Muscle layer of duodenum (tissue), 2 donors: Measurements from ENCODE around the gene SLC40A1.

Experiments
- H3K27ac ChIP-seq: one replicate; pipeline ENCODE4 v1.7.0; 2013; ENCODE audit warnings: mild to moderate bottlenecking, low read length
- H3K27me3 ChIP-seq: one replicate; pipeline ENCODE4 v1.7.0; 2013; ENCODE audit warnings: low read depth, mild to moderate bottlenecking, control low read depth, low read length
- H3K36me3 ChIP-seq, 2 donors: one replicate each; pipeline ENCODE4 v1.7.0; 2013; ENCODE audit warnings: low read length in 2 of 2, control low read depth in 1 of 2, mild to moderate bottlenecking in 1 of 2; ENCODE audit not compliant: insufficient read depth in 2 of 2, control insufficient read depth in 1 of 2
- H3K4me1 ChIP-seq, 2 donors: one replicate each; pipeline ENCODE4 v1.7.0; 2013; ENCODE audit warnings: low read length in 2 of 2, mild to moderate bottlenecking in 2 of 2, control low read depth in 1 of 2, moderate library complexity in 1 of 2; ENCODE audit not compliant: insufficient read depth in 2 of 2, control insufficient read depth in 1 of 2
- H3K4me3 ChIP-seq, 2 donors: one replicate each; pipeline ENCODE4 v1.7.0; 2013; ENCODE audit warnings: low read length in 2 of 2, low read depth in 1 of 2, mild to moderate bottlenecking in 1 of 2
- H3K9me3 ChIP-seq, 2 donors: one replicate each; pipeline ENCODE4 v1.7.0; 2013; ENCODE audit warnings: low read length in 2 of 2, control low read depth in 1 of 2, mild to moderate bottlenecking in 1 of 2; ENCODE audit not compliant: control insufficient read depth in 1 of 2
- donor health status: healthy.

Gene SLC40A1

DNA sequence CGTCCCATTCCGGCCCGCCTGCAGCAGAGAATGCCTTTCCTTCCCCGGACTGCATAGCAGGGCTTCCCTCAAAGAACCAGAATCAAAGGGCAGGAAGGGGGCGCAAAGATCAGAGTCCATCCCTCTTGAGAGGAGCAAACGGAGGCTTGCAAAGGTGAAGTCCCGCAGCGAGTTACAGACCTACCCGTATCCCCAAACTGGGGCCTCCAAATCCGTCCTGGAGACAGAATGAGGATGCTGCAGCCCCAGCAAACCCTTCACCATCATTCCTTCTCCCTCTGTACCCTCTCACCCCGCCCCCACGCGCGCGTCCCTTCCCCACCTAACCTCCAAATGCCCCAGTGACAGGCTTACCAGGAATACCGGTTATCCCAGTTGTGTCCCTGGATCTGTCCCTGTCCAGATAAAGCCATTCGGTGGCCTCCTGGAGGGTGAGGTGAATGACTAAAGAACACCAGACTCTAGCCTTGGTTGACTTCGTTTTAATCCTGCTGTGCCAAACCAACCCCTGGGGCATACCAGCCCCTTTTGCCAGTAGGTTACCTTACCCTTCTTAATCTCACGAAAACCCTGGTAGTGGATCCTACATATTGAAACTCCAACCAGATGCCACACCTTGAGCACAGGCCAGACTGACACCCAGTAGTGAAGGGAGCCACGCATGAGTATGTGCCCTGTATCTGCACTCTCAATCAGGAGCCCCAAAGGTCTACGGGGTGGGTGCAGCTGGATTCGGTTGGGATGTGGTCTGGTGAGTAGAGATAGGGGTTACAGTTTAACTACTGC lies 961 bp upstream of the SLC40A1 start:
- H3K27me3 ChIP-seq, result no peaks in the 10 kb centered on the region
- no peaks in the 10 kb centered on the region for H3K36me3 ChIP-seq
- H3K4me1 ChIP-seq, result peaks cover 4 to 29% of the 10 kb centered on the region in 2 donors
- H3K27ac ChIP-seq, result peak overlapping the region; percentile 52
- peak overlapping the region; percentile 48 to 81 for H3K4me3 ChIP-seq
- no peaks in the 10 kb centered on the region for H3K9me3 ChIP-seq

DNA sequence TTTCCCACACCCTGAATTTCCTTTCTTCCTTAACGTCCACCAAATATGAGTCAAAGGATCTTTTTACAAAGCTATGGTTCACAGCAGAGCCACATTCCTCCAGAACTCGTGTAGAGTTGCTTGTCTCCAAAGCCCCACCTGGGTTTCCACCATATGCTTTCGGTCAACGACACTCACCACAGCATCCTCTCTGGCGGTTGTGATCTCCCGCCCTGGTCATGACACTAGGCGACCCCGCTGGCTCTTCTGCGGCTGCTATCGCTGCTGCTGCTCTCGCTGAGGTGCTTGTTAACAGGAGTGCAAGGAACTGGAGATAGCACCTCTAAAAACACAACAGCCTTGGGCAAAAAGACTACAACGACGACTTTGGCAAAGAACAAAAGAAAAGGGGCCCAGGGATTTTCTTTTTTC lies 340 bp downstream of the SLC40A1 start:
- H3K36me3 ChIP-seq, result no peaks in the 10 kb centered on the region
- H3K9me3 ChIP-seq, result no peaks in the 10 kb centered on the region
- H3K27ac ChIP-seq, result peak overlapping the region; percentile 95
- peaks cover 4 to 29% of the 10 kb centered on the region in 2 donors for H3K4me1 ChIP-seq
- H3K27me3 ChIP-seq, result no peaks in the 10 kb centered on the region
- H3K4me3 ChIP-seq, result peak overlapping the region; percentile 81 to 97

DNA sequence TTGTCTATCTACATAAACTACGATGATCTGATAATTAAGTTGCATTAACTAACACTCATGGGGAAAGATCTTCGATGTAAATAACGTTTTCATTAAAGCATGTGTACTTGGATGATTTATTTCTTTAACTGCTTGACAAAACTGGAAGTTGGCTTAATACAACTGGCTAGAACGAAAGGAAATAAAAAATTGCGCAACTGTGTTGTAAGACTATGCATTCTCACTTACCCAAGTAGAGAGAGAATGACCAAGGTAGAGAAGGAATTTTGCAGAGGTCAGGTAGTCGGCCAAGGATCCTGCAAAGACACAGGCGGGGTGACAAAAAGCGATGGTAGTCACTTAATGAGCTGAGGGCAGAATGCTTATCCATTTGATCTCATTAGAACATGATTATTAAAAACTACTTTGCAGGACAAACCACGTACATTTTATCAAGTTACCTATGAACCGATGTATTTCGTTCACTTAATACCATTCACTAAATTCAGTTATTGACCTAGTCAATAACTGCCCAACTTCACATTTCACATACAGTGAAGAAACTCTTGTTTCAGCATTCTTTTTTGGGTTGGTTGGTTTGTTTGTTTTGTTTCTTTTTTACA lies 900 bp downstream of the SLC40A1 start:
- Histone ChIP-seq H3K4me3 (peak overlapping the region; percentile 81 to 97), H3K4me1 (peaks cover 9 to 29% of the 10 kb centered on the region in 2 donors), H3K27me3 (no peaks in the 10 kb centered on the region), H3K27ac (peak overlapping the region; percentile 95), H3K9me3 (no peaks in the 10 kb centered on the region), H3K36me3 (peaks cover 0 to 3% of the 10 kb centered on the region in 2 donors)

DNA sequence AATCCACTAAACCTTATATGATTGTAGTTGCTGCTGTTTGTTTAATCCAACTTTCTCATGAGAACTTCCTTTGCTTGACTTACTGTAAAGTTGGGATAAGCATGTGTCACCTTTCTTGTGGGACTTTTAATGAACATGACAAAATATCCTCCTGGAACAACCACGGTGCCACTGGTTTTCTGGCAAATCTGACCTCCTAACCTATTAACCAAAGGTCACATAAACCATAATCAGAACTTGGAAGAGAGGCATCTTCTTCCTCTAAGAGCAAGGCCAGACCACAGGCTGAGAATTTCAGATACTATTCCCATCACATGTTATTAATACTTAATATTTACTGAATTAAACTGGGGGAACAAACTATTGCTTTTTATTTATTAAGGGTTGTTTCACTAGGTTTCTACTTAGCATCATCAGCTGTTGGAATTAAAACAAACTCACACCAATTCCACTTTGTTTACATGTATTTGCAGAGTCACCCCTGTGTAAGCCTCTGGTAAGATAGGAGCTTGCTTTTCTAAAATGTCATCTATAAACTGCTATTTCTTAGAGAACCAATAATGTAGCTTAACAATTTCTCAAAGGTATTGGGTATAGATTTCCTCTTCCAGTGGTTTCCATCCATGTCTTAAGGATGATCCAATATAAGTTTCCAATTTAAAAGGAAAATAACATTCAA lies 2.2 kb downstream of the SLC40A1 start:
- H3K4me3 ChIP-seq, result peak overlapping the region; percentile 81 to 97
- peaks cover 8 to 9% of the 10 kb centered on the region in 2 donors for H3K36me3 ChIP-seq
- peak overlapping the region; percentile 95 for H3K27ac ChIP-seq
- H3K4me1 ChIP-seq, result peaks cover 9 to 34% of the 10 kb centered on the region in 2 donors
- H3K9me3 ChIP-seq, result no peaks in the 10 kb centered on the region
- no peaks in the 10 kb centered on the region for H3K27me3 ChIP-seq

DNA sequence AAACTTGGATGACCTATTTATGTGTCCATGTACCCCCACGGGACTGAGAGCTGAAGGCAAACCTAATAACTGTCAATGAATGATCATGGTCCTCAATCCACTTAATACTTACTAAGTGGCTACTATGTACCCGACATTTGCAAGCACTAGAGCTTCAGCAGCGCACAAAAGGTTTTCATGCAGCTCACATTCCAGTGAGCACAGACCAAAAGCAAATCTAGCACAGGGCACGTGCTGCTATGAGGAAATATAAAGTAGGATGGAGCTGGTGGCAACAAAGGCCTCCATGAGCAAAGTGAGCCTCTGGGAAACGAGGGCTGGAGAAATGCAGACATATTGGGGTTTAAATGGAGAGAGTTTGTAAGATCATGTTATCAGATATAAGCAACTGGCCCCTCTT lies 3.5 kb downstream of the SLC40A1 start:
- Histone ChIP-seq H3K36me3 (peaks cover 18 to 20% of the 10 kb centered on the region in 2 donors), H3K9me3 (no peaks in the 10 kb centered on the region), H3K27me3 (no peaks in the 10 kb centered on the region), H3K4me3 (peak overlapping the region; percentile 30 to 81), H3K27ac (peak overlapping the region; percentile 21), H3K4me1 (peaks cover 9 to 36% of the 10 kb centered on the region in 2 donors)

DNA sequence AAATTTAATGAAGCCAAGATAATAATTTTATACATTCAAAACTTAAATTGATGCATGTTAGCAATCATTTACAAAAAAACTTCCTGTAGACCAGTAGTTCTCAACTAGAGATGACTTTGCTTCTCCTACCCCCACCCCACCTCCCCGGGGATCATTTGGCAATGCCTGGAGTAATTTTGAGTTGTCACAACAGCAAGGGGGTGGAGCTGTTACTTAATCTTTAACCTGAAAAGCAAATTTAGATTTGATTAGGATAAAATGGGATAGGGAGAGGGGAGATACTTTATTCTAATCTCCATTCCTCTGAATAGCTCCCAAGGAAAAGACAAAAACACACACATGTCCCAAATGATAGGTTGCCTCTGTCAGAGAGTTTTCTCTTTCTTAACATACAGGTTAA lies 4.2 kb downstream of the SLC40A1 start:
- Histone ChIP-seq H3K27ac (peak overlapping the region; percentile 34), H3K27me3 (no peaks in the 10 kb centered on the region), H3K9me3 (no peaks in the 10 kb centered on the region), H3K4me3 (peak overlapping the region; percentile 24 to 30), H3K36me3 (peaks cover 22 to 24% of the 10 kb centered on the region in 2 donors), H3K4me1 (peaks cover 4 to 29% of the 10 kb centered on the region in 2 donors)

DNA sequence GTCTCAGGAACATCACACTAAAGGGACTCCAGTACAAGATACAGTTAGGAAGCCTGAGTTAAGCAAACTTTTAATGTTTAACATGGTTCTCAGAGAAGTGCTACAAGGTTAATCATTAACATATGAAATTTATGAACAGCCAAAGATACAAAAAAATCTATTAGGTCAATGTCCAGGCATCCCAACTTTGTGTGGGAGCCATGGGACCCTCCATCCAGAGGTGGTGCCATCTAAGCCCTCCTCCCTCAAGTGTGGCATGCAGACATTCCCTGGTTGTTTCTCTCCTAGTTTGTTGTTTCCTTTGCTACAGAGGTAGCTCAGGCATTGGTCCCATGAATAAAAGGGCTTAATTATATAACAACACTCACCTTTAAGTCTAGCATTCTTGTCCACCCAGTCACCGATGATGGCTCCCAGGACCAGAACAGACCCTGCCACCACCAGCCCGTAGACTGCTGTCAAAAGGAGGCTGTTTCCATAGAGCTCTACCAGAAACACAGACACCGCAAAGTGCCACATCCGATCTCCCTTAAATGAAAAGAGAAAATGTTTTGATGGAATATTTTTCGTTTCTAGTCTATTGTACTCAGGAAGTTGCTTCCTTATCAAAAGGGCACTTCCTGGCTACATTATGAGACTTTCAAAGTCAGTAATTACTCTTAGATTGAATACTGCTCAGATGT lies 5.7 kb downstream of the SLC40A1 start:
- peak overlapping the region in 1 of 2 donors; percentile 30 for H3K4me3 ChIP-seq
- H3K27ac ChIP-seq, result peak overlapping the region; percentile 34
- peaks cover 22 to 26% of the 10 kb centered on the region in 2 donors for H3K36me3 ChIP-seq
- peaks cover 4 to 28% of the 10 kb centered on the region in 2 donors for H3K4me1 ChIP-seq
- H3K27me3 ChIP-seq, result no peaks in the 10 kb centered on the region
- no peaks in the 10 kb centered on the region for H3K9me3 ChIP-seq

DNA sequence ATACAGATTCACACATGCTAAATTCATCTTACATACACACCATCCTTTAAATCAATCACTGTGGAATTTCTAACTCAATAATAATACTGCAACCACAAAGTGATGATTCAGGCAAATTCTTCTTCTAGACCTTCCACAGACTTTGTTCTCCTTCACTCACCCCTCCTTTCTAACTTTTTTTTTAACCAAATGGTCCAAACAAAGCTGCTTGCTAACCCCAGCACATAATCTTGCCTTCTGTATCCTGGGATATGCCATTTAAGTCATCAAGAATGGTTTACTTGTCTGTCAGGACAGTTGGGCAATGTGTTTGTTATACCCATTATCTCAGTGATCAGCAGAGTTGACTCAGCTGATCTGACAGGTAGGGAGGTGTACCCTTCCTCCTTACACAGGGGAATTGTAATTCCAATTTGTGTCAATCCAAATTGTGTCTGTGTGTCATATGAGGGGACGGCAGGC lies 10.0 kb downstream of the SLC40A1 start:
- peaks cover 26 to 42% of the 10 kb centered on the region in 2 donors for H3K36me3 ChIP-seq
- H3K27ac ChIP-seq, result no peak overlapping the region
- peaks cover 14 to 16% of the 10 kb centered on the region in 2 donors for H3K4me1 ChIP-seq

DNA sequence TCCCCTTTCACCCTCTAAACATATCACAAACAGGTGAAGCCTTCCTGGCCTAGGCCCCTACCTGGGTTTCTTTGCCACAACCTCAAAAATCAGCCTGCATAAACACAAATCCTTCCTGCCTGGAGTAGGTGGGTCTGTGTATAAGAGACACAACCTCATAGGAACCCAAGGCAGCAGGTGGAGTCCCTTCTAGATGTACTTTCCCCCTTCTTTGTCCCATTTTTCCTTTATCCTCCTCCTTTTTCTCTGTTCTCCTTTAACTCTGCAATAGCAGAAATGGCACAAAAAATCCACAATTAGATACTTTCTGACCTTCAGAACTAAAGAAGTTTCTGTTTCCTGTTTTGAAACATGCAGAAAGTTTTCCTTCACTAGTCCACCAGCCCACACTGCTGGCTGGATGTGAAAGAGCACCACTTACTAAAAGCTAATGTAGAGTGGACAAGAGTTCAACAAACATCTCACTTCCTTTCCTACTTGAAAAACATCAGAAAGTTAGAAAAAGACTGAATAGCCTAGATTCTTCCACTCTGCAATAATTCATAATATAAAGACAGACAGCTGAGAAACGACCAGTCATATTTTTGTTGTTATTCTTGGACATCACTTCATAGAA lies 11.2 kb downstream of the SLC40A1 start:
- Histone ChIP-seq H3K36me3 (peaks cover 37 to 48% of the 10 kb centered on the region in 2 donors), H3K4me3 (no peak overlapping the region), H3K4me1 (peaks cover 12 to 14% of the 10 kb centered on the region in 2 donors), H3K9me3 (no peaks in the 10 kb centered on the region), H3K27ac (peak overlapping the region; percentile 40), H3K27me3 (no peaks in the 10 kb centered on the region)

More for the DNA sequence above, 10.0 kb downstream of the SLC40A1 start:
- Histone ChIP-seq H3K27me3 (no peaks in the 10 kb centered on the region), H3K4me3 (no peak overlapping the region), H3K9me3 (no peaks in the 10 kb centered on the region)

DNA sequence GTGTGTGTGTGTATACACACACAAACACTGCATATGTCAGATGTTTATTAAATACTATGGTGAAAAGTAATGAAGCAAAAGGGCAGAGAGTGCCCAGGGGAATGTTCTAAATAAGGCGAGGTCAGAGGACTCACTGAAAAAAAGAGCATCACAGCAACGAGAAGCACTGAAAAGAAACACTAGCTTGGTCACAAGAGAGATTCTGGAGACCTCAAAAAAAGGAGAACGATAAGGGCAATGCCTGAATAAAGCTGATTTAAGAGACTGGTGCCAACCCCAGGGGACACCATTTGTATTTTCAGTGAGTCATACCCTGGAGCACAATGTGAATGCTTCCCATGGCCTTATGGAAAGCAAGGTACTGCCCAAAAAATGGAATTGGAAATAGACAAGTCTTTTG lies 14.5 kb downstream of the SLC40A1 start:
- H3K27ac ChIP-seq, result no peak overlapping the region
- no peaks in the 10 kb centered on the region for H3K27me3 ChIP-seq
- peaks cover 15 to 21% of the 10 kb centered on the region in 2 donors for H3K4me1 ChIP-seq
- H3K4me3 ChIP-seq, result no peak overlapping the region
- H3K9me3 ChIP-seq, result no peaks in the 10 kb centered on the region
- peaks cover 25 to 43% of the 10 kb centered on the region in 2 donors for H3K36me3 ChIP-seq
